NB4 (cell line): ENCODE data around the gene ASCC1.
"Not testable (repeated sequence)": the region's sequence is repeated elsewhere in the genome, so short reads cannot be mapped to it uniquely, and the experiment has no call there.

ENCODE experiments used
- CTCF ChIP-seq: IDR thresholded peaks from one replicate; pipeline ENCODE4 v1.5.1; 2012; ENCODE audit warnings: low read depth, low read length
- MAX ChIP-seq: IDR thresholded peaks from 2 replicates; pipeline ENCODE4 v1.6.1; 2011; ENCODE audit warnings: low read depth, low read length
- MYC ChIP-seq: IDR thresholded peaks from 2 replicates; pipeline ENCODE4 v1.6.1; 2011; ENCODE audit warnings: low read depth, low read length
- POLR2A ChIP-seq: IDR thresholded peaks from 2 replicates; pipeline ENCODE4 v1.6.1; 2011; ENCODE audit warnings: mild to moderate bottlenecking; ENCODE audit not compliant: insufficient read length; ENCODE audit errors: extremely low read depth

- TF ChIP-seq CTCF, POLR2A, MAX, MYC: not testable (repeated sequence)
These were observed 108.1 kb downstream of the ASCC1 start for GRCh38 chr10:72108004-72108370.
